ENCODE results near the gene ARSI.

ARSI gene

DNA sequence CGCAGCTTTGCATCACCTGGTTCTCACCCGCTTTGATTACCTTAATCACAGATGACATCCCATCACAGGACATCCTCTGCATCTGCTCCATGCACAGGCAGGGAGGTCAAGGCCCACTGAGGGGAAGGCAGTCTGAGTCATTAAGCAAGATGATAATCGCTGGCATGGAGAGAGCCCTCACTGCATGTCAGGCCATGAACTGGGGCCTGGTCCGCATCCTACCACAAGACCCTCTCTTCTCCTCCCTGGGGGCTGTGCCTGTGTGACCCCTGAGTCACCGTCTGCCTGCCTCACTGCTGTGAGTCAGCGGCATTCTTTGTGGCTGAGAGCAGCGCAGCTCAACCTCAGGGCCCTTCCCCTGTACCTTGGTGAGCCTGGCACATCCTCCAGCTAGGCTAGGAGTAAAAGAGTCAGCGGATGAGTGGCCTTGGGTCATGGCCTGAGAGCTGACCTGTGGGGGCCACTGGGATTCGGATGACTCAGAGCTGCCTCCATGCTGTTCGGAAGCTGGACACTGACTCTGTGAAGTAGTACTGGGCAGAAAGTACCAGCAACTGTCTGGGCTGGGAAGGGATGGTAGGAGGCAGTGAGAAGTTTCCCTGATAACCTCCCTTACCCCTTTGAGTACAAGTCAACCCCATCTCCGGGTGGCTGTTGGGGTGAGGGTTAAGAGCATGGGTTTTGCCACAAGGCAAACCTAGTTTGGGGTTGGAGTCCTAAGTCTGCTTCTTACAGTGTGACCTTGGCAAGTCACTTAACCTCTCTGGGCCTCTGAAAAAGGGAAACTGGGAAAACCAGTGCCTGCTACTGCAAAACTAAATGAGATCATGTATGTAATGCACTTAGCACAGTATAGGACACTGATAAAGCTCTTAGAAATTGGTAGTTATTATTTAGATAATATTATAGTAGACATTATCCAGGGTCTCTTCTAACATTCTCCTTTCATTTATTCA lies 14.6 kb upstream of the ARSI start:
- peak; percentile 82 to 96 for DNase-seq (ENCODE audit: low read depth in 2 of 2)
- TF ChIP-seq, protein P1, sequence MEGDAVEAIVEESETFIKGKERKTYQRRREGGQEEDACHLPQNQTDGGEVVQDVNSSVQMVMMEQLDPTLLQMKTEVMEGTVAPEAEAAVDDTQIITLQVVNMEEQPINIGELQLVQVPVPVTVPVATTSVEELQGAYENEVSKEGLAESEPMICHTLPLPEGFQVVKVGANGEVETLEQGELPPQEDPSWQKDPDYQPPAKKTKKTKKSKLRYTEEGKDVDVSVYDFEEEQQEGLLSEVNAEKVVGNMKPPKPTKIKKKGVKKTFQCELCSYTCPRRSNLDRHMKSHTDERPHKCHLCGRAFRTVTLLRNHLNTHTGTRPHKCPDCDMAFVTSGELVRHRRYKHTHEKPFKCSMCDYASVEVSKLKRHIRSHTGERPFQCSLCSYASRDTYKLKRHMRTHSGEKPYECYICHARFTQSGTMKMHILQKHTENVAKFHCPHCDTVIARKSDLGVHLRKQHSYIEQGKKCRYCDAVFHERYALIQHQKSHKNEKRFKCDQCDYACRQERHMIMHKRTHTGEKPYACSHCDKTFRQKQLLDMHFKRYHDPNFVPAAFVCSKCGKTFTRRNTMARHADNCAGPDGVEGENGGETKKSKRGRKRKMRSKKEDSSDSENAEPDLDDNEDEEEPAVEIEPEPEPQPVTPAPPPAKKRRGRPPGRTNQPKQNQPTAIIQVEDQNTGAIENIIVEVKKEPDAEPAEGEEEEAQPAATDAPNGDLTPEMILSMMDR (IDR thresholded peaks at IDR 0.05; ENCODE audit: low read depth, low read length): no peak
- no peak overlapping the region for H3K4me3 ChIP-seq (replicated peaks in 1 of 2; ENCODE audit: low read depth in 2 of 2, low read length in 2 of 2)

GRCh38 chr5:150316320-150316719 lies 13.6 kb upstream of the ARSI start:
- TF ChIP-seq, protein P1 (IDR thresholded peaks at IDR 0.05; ENCODE audit: low read depth, low read length): no peak
- no peak overlapping the region for H3K4me3 ChIP-seq (replicated peaks in 1 of 2; ENCODE audit: low read depth in 2 of 2, low read length in 2 of 2)
- DNase-seq (ENCODE audit: low read depth in 2 of 2): peak in 1 of 2 donors; percentile 39

DNA sequence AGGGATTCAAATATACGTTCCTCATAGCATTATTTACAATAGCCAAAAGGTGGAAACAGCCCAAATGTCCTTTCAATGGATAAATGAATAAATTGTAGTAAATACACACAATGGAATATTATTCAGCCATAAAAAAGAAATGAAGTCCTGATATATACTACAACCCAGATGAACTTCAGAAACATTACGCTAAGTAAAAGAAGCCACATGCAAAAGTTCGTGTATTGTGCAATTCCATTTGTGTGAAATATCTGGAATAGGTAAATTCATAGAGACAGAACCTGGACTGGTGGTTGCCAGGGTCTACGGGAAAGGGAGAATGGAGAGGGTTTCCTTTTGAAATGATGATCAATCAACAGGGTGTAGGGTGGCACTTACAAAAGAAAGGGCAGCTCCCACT lies 12.5 kb upstream of the ARSI start:
- TF ChIP-seq, protein P1 (IDR thresholded peaks at IDR 0.05; ENCODE audit: low read depth, low read length): no peak
- H3K4me3 ChIP-seq (replicated peaks in 1 of 2; ENCODE audit: low read depth in 2 of 2, low read length in 2 of 2): no peak overlapping the region
- no peak for DNase-seq (ENCODE audit: low read depth in 2 of 2)

GRCh38 chr5:150313921-150314716 lies 11.4 kb upstream of the ARSI start:
- no peak overlapping the region for H3K4me3 ChIP-seq (replicated peaks in 1 of 2; ENCODE audit: low read depth in 2 of 2, low read length in 2 of 2)
- TF ChIP-seq, protein P1 (IDR thresholded peaks at IDR 0.05; ENCODE audit: low read depth, low read length): no peak
- no peak for DNase-seq (ENCODE audit: low read depth in 2 of 2)

DNA sequence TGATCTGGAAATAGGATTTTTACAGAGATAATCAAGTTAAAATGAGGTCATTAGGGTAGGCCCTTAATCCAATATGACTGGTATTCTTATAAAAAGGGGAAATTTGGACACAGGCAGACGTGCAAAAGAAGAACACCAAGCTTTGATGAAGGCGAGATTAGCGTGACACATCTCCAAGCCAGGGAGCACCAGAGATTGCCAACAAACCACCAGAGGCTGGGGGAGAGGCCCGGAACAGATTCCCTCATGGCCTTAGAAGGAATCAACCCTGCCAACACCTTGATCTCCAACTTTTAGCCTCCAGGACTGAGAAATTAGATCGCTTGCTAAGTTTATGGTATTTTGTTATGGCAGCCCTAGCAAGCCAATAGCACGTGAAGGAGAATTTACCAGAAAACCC lies 10.8 kb upstream of the ARSI start:
- no peak overlapping the region for H3K4me3 ChIP-seq (replicated peaks in 1 of 2; ENCODE audit: low read depth in 2 of 2, low read length in 2 of 2)
- no peak for DNase-seq (ENCODE audit: low read depth in 2 of 2)
- TF ChIP-seq, protein P1 (IDR thresholded peaks at IDR 0.05; ENCODE audit: low read depth, low read length): no peak

DNA sequence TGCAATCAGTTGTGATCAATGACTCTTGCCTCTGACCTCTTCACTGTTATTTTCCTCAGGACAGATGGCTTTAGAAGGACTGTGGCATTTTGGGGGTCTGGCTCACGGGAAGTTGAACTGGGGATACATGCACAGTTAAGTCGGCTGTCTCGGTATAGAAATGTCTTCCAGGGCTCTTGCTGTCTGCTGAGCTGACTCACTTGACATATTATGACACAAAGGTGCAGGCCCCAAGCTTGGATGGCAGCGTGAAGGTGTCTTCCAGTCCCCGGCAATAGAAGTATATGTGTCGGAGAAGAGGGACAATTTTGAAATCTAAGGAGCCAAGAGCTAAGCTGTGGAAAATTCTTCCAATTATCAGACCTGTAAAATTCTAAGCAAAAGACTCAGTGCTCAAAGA lies 9.8 kb upstream of the ARSI start:
- TF ChIP-seq, protein P1 (IDR thresholded peaks at IDR 0.05; ENCODE audit: low read depth, low read length): no peak
- DNase-seq (ENCODE audit: low read depth in 2 of 2): no peak
- no peak overlapping the region for H3K4me3 ChIP-seq (replicated peaks in 1 of 2; ENCODE audit: low read depth in 2 of 2, low read length in 2 of 2)
